ENCODE measurements around the gene AHNAK2. TPM values are rescaled to one million over a fixed set of nuclear protein-coding genes. Genes with fewer than 3 reads are reported as not detected.
"Not testable (repeated sequence)": the region's sequence is repeated elsewhere in the genome, so short reads cannot be mapped to it uniquely, and the experiment has no call there.

AHNAK2 gene
- total RNA-seq, 1 donor from 2014 or later: 0.07 TPM

DNA sequence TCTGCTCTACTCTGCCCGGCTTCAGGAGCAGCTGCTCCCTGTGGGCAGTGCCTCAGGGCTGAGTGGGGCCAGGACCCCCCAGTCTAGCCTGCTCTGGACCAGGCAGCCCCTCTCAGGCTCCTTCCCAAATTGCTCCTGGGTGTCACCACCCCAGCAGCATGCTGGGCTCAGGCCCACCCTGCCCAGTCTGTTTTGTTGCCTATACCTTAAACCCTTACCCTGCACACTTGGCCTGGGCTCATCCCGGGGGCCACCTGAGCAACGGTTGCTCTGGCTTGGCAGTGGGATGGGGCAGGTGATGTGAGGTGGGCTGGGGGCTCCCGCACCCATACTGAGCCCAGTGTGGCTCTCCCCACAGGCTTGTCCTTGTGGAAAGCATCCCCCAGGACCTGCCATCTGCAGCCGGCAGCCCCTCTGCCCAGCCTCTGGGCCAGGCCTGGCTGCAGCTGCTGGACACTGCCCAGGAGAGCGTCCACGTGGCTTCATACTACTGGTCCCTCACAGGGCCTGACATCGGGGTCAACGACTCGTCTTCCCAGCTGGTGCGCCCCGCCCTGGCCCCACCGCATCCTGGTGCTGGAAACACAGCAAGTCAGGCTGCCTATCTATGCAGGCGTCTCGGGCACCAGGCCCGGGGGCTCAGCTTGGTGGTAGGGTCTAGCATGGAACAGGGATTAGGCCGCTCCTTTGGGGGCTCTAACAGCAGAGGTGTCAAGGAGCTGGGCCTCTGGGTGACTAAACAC is 49.6 kb downstream of the AHNAK2 start:
- intact Hi-C loops (cut with micrococcal nuclease): no loop called here

DNA sequence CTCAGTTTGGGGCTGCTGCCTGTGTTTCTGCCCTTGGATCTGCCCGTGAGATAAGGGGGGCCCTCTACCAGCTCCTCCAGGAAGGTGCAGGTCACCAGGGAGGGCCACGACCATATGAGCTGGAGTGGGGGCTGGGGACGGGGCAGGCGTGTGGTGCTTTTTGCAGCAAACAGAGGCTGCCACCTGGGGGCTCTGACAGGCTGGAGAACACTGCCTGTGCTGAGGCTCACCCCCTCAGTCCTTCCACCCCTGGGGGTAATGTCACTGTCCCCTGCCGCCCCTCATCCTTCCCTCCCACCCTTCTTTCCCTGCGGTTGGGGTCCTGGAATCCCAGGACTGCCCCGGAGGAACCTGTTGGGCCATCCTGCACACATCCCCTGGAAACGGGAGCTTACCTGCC is 50.3 kb downstream of the AHNAK2 start:
- intact Hi-C loops (cut with micrococcal nuclease): no loop called here

DNA sequence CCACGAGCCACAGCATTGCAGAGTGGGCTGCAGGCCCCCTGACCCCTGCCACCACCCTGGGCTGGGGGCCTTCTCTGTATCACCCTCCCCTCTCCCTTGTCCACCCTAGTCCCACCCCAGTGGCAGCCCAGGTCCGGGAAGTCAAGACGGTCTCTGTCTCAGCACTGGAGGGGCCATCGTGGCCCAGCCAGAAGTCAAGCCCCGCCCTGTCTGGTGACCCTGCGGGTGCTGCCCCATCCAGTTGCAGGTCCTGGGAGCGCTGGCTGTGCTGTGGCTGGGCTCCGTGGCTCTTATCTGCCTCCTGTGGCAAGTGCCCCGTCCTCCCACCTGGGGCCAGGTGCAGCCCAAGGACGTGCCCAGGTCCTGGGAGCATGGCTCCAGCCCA is 50.8 kb downstream of the AHNAK2 start:
- intact Hi-C loops (cut with micrococcal nuclease): no loop called here

DNA sequence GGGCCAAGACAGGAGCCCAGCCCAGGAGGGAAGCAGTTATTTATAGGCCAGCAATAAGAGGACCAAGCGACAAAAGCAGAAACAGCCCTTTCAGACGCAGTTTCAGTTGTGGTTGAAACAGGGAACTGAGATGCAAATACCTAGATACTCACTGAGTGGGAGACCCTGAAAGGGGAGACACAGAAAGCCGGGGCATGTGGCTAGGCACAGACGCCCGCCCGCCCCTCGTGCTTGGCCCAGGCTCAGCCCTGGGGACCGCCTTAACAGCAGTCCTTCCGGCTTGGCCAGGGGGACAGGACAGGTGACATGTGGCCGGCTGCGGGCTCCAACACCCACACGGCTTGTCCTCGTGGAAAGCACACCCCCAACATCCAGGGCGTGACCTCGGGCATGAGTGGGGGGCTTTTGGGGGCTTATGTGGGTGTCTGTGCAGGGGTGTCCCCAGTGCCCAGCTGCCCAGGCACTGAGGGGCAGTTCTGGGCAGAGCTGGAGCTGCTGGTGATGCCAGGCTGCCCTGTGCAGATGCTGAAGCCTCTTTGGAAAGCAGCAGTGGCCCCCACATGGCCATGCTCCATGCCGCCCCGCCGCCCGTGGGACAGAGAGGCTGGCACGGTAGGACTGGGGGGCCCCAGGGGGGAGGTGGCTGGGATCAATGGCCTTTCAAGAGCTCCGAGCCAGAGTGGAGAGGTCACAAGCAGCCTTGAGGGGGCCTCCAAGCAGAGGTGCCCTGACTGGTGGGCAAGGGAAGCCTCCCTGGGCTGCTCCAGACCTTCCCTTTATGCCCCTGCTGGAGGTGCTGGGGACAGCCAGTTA is 51.3 kb downstream of the AHNAK2 start:
- intact Hi-C loops (cut with micrococcal nuclease): no loop called here

DNA sequence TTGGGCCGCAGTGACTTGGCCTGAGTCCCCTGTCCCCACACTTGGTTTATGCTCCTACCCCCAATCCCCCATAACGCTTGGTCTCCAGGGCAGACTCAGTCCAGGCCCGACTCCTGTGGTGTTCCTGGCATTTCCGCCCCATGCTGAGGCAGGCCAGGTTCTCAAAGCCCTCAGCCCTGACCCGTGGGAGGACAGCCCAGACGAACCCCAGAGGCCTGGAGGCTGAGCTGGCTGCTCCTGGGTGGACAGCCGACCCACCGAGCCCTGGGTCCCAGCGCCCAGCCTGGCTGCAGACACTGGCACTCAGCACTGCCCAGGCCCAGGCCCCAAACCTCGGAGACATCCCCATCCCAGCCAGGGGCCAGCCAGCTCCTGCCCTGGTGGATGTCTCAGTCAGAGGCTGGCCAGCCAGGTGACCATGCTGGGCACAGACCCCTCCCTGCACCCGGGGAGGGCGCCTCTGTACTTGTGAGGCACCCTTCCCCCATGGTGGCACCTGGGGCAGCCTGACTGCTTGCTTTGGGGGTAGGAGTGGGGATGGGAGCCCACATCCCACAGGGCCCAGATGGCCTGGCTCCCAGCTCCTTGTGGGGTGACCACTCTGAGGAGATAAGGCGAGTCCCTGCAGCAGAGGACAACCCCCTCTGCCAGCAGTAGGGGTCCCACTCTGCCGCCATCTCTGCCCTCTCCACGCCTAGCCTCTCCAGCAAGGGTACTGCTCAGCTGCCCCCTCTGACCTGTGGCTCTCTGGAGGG is 52.1 kb downstream of the AHNAK2 start:
- intact Hi-C loops (cut with micrococcal nuclease): loop anchor here (2.0 kb wide), 1 partner anchor 65 kb away; no protein-coding TSS in a partner anchor

DNA sequence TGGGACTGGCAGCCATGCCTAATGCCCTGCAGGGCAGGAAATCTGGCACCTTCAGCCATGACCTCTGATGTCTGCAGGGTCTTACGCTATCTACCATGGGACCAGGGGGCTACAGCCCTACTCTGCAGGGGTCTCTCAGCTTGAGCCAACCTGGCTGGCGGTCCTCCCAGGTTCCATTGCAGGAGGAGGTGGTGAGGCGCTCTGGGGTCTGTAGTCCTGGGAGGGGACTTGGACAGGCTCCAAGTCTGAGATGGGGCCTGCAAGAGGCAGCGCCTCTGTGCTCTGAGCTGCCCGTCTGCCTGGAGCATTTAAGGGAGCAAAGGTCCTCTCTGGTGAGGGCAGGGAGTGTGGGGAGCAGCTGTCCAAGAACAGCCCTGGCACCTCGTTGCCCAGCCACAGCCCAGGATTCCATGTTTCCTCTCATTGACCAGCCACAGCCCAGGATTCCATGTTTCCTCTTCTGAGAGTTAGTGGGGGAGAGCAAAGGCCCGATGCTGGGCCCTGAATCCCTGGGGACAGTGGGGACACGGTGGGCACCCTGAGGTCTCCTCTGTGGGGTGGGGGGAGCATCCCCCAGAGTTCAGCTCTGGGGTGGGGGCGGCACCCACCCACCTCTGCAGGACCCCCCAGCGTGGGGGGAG is 52.8 kb downstream of the AHNAK2 start:
- intact Hi-C loops (cut with micrococcal nuclease): loop anchor here (2.0 kb wide), 1 partner anchor 65 kb away; no protein-coding TSS in a partner anchor

DNA sequence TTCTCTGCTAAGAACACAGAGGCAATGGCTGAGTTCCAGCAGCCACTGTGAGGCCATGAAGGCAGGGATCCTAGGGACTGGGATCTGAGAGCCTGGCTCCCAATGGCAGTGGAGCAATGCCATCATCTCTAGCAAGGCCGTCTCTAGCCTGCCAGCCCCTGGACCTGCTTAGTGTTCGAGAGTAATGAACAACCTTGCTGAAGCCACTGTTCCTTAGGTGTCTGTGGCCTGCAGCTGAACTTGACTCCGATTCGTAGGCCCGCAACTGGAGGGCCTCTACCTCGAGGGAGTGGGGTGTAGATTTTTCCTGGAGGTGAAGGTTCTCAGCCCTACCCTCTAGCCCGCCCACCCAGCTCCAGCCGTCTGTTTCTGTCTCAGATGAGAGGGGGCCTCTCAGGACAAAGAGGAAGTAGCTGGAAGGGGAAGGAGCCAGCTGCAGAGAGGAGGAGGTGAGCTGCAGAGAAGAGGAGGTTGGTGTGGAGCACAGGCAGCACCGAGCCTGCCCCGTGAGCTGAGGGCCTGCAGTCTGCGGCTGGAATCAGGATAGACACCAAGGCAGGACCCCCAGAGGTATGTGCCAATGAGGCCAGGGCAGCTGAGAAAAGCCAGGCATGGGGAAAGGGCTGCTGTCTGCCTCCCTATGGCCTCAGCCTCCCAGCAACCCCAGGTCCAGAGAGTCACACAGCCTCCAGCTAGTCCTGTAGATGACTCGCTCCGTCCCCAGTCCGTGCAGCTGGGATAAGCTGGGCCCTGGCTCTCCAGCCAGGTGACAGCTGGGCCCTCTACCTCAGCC is 53.6 kb downstream of the AHNAK2 start, which contains the start of gene PLD4:
Gene PLD4, plus strand, starts transcription at position 459 of the 793 bp plus-strand sequence. CDS start 2,262 bp downstream, outside the sequence.
- intact Hi-C loops (cut with micrococcal nuclease): loop anchor here (2.0 kb wide), 1 partner anchor 66 kb away; no protein-coding TSS in a partner anchor

DNA sequence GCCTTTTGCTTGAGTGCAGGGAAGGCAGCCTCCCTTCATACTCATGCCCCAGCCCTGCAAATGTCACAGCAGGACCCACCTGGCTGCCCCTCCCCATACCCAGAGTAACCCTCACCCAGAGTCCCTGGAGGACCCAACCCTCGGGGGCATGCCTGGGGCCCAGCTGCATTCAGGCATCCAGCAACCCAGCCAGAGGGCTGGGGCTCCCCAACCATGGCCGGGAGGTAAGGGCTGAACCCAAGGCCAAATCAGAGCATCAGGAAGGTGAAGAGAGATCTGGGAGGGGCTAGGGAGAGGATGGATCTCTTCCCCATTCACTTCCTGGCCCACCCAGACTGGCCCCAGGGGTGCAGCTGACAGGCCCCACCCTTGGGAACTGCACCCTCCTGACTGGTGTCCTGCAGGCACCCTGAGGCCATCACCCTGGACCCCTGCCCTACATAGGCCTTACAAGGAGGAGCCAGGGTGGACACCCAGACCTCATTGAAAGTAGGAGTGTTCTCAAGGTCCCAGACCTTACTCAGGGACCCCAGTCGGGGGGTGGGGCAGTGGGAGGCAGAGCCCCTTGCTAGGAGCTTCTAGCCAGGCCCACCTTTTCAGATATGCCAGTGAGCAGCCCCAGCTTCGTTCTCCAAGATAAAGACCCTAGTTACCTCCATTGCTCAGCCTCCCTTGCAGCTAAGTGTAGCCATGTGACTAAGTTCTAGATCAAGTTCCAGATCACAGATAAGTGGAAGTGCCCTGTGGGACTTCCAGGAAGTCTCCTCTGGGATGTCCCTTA is 54.3 kb downstream of the AHNAK2 start:
- intact Hi-C loops (cut with micrococcal nuclease): loop anchor here (2.0 kb wide), 1 partner anchor 67 kb away; no protein-coding TSS in a partner anchor

DNA sequence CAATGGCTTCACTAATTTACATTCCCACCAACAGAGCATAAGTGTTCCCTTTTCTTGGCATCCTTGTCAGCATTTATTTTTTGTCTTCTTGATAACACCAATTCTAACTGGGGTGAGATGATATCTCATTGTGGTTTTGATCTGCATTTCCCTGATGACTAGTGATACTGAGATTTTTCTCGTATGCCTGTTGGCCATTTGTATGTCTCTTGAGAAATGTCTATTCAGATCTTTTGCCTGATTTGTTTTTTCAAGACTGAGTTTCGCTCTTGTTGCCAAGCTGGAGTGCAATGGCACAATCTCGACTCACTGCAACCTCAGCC is 58.2 kb downstream of the AHNAK2 start:
- intact Hi-C loops (cut with micrococcal nuclease): no loop called here

DNA sequence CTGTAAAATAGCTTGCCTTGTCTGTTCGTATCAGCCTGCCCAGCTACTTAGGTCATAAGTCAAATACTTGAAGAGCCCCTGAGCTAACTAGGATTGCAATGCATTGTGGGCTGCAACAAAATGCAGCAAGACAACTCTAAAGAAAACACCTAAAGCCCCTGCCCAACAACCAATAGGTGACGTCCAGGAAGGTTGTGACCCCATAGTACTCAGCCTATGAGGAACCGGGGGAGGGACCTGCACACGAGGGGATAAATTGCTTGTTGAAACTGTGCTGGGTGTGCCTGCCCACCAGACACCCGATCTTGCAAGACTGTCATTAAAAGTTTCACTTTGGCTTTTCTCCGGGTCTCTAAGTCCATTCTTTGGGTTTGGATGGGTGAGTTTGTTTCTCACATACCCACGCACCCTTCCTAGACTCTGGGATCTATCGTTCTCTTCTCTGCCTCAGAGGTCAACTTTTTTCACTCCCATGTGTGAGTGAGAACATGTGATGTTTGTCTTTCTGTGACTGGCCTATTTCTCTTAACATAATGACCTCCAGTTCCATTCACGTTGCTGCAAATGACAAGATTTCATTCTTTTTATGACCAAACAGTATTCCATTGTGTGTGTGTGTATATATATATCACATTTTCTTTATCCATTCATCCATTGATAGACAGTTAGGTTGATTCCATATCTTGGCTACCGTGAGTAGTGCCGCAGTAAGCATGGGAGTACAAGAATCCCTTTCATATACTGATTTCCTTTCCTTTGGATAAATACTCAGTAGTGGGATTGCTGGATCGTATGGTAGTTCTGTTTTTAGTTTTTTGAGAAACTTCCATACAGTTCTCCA is 58.8 kb downstream of the AHNAK2 start:
- intact Hi-C loops (cut with micrococcal nuclease): not testable (repeated sequence)

DNA sequence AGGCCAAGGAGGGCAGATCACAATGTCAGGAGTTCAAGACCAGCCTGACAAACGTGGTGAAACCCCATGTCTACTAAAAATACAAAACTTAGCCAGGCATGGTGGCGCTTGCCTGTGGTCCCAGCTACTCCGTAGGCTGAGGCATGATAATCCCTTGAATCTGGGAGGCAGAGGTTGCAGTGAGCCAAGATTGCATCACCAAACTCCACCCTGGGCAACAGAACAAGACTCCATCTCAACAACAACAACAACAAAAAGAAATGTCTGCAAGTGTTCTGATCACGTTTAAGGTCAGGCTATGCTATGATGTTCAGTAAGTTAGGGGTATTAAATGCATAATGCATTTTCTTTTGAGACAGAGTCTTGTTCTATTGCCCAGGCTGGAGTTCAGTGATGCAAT is 60.2 kb downstream of the AHNAK2 start:
- intact Hi-C loops (cut with micrococcal nuclease): no loop called here

DNA sequence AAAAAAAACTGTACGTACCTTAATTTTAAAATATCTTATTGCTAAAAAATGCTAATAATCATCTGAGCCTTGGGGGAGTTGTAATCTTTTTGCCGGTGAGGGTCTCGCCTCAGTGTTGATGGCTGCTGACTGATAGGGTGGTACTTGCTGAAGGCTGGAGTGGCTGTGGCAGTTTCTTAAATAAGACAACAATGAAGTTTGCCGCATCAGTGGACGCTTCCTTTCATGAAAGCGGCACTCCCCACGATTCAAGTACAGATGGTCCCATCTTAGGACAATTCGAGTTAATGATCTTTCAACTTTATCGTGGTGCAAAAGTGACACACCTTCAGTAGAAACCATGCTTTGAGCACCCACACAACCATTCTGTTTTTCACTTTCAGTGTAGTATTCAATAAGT is 61.1 kb downstream of the AHNAK2 start:
- intact Hi-C loops (cut with micrococcal nuclease): no loop called here

DNA sequence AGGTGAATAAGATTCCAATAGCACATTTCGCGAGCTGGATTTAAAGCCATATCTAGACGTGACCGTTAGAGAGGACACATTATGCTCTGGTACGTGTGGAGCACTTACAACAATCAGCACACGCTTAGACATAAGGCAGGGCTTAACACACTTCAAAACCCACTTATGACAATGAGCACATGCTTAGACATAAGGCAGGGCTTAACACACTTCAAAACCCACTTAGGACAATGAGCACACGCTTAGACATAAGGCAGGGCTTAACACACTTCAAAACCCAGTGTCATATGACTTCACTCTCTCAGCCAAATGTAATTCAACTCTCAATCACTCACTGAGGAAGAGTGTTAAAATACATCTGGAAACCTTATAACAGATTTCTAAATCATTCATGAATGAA is 64.7 kb downstream of the AHNAK2 start:
- intact Hi-C loops (cut with micrococcal nuclease): no loop called here

DNA sequence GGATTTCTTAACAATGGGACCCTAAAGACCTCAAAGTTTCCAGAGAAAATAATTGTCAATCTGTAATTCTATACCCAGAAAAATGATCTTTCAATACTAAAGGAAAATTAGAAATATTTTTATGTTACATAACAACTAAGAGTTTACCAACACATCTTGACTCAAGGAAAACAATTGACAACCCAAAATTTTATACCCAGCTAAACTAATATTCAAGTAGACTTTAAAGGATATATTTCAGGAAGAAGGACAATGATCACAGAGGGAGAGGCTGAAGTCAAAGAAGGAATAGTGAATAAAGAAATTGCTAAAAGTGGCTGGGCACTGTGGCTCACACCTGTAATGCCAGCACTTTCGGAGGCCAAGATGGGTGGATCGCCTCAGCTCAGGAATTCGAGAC is 66.1 kb downstream of the AHNAK2 start:
- intact Hi-C loops (cut with micrococcal nuclease): no loop called here

DNA sequence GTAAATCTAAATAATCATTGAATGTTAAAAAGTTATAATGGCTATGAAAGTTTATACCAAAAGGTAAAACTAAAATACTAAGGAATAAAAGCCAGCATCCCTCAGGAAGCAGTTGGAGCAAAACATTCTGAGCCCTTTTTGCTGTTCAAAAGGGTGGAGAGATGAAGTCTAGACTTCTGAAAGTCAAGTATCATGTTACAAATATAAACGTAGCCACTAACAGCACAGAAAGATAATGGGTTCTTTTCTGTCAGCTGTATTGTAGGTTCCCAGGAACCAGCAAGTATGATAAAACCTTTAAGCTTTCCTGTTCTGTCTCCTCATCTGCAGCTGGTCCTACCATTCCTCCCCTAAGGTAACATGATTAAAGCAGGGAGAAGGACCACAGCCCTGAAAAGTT is 69.9 kb downstream of the AHNAK2 start:
- intact Hi-C loops (cut with micrococcal nuclease): no loop called here

DNA sequence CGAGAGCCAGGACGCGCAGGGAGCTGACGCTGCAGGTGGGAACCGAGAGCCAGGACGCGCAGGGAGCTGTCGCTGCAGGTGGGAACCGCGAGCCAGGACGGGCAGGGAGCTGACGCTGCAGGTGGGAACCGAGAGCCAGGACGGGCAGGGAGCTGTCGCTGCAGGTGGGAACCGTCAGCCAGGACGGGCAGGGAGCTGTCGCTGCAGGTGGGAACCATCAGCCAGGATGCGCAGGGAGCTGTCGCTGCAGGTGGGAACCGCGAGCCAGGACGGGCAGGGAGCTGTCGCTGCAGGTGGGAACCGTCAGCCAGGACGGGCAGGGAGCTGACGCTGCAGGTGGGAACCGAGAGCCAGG is 72.6 kb downstream of the AHNAK2 start:
- intact Hi-C loops (cut with micrococcal nuclease): not testable (repeated sequence)

DNA sequence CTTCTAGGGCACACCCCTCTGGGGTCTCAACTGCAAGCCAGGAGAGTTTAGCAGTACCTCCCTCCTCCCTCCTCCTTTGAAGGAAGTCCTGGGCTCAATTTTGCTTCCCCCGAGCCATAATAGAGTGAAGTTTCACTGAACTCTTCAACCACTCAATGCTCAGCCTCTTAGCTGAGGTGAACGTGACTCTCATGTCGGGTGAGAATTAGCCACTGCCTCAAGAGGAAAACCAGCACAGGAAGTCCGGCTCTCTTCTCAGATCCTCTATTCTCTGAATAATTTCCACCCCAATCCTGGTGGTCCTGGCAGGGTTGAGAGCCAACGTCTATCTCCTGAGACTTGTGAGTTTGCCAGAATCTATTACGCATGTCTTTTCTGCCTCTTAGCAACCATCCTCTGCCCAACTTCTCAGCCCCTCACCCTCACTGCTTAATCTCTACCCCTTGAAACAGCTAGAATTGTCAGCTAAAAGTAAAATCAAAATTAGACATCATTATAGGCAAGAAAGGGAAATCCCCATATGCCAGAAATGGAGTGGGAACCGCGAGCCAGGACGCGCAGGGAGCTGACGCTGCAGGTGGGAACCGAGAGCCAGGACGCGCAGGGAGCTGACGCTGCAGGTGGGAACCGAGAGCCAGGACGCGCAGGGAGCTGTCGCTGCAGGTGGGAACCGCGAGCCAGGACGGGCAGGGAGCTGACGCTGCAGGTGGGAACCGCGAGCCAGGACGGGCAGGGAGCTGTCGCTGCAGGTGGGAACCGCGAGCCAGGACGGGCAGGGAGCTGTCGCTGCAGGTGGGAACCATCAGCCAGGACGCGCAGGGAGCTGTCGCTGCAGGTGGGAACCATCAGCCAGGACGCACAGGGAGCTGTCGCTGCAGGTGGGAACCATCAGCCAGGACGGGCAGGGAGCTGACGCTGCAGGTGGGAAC is 73.3 kb downstream of the AHNAK2 start:
- intact Hi-C loops (cut with micrococcal nuclease): not testable (repeated sequence)

DNA sequence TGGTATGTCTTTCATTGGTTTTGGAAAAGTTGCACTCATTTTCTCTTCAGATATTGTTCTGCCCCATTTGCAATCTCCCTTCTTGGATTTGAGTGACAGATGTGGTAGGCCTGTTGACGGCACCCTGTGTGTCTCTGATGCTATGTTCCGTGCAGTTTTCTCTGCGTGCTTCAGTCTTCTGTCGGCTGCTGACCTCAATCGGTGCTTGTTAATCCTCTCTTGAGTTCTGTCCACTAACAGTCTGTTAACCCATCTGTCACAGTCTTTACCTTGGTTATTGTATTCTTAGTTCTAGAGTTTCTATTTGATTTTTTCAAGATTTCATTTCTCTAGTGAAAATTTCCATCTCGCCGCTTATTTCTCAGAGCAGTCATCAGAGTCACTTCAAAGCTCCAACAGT is 74.2 kb downstream of the AHNAK2 start:
- intact Hi-C loops (cut with micrococcal nuclease): no loop called here

All from T-helper 1 cell treated with Interleukin-12 subunit alpha and Interleukin-12 subunit beta and Interleukin-4 antibody, amounts not matched to agents 30 ng/mL and 1 ng/mL, for 36 hours (primary cell).